GM20000 (cell line): Measurements from ENCODE around the gene SGF29.
"Not testable (repeated sequence)": the region's sequence is repeated elsewhere in the genome, so short reads cannot be mapped to it uniquely, and the experiment has no call there.

Experiments used
- DNase-seq: peaks from one replicate; pipeline ENCODE4 v3.0.0; 2012; ENCODE audit warnings: low spot score
- CTCF ChIP-seq: IDR thresholded peaks from 2 replicates; pipeline ENCODE4 v1.5.1; 2012; ENCODE audit warnings: mild to moderate bottlenecking, control low read depth; ENCODE audit errors: extremely low read depth, missing control alignments

The SGF29 gene

GRCh38 chr16:28604186-28604565 is 50.5 kb downstream of the SGF29 start:
- DNase-seq, result no peak
- no peak for TF ChIP-seq CTCF

- no peak for DNase-seq
- TF ChIP-seq CTCF, result no peak
Measured at GRCh38 chr16:28606291-28607115, 52.8 kb downstream of the SGF29 start.

GRCh38 chr16:28607116-28607623 is 53.5 kb downstream of the SGF29 start:
- no peak for TF ChIP-seq CTCF
- DNase-seq, result no peak

GRCh38 chr16:28607681-28608495 is 54.2 kb downstream of the SGF29 start:
- DNase-seq, result not testable (repeated sequence)

GRCh38 chr16:28608496-28608808 is 54.7 kb downstream of the SGF29 start:
- not testable (repeated sequence) for DNase-seq

- DNase-seq, result not testable (repeated sequence)
Measured at GRCh38 chr16:28608867-28609596, 55.3 kb downstream of the SGF29 start.

GRCh38 chr16:28609631-28610594 is 56.2 kb downstream of the SGF29 start, which contains the start of gene SULT1A1:
SULT1A1 (minus strand) TSS chr16:28610044; CDS start chr16:28608855, 1,189 bp downstream.
- TF ChIP-seq CTCF, result no peak
- no peak for DNase-seq

- DNase-seq, result peak; percentile 31
- no peak for TF ChIP-seq CTCF
Measured at GRCh38 chr16:28610595-28611191, 57.0 kb downstream of the SGF29 start.

GRCh38 chr16:28612359-28613280 is 58.9 kb downstream of the SGF29 start:
- DNase-seq, result not testable (repeated sequence)

GRCh38 chr16:28613912-28614311 is 60.2 kb downstream of the SGF29 start:
- not testable (repeated sequence) for DNase-seq

- DNase-seq, result not testable (repeated sequence)
Measured at GRCh38 chr16:28614561-28614960, 60.8 kb downstream of the SGF29 start.
